ENCODE results near the gene CDC16.

DNA sequence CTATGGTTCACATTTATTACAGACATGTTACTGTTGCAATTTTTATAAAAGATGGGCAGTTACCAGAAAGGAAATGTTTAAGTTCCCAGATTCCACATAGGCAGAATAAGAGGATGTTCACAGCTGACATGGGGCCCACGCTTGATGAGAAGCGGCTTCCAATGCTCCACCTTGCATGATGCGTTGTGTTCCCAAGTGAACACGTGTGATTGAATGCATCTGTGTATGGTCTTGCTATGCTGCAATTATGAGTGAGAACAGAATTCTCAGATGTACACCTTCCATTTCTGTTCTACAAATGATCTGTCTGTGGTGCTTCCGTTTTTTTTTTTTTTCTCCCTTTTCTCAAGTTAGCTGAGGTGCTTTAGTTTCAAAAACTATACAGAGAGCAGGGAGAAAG lies 62.2 kb downstream of the CDC16 start:
- TF ChIP-seq TAF1 (IDR thresholded peaks at IDR 0.05; ENCODE audit: borderline replicate concordance, low read depth, low read length) (no peak), POLR2AphosphoS5 (IDR thresholded peaks at IDR 0.05; ENCODE audit: low read depth, low read length) (no peak)

All from GM12892 (cell line).